ENCODE results near the gene DNAH6.

The DNAH6 gene

DNA sequence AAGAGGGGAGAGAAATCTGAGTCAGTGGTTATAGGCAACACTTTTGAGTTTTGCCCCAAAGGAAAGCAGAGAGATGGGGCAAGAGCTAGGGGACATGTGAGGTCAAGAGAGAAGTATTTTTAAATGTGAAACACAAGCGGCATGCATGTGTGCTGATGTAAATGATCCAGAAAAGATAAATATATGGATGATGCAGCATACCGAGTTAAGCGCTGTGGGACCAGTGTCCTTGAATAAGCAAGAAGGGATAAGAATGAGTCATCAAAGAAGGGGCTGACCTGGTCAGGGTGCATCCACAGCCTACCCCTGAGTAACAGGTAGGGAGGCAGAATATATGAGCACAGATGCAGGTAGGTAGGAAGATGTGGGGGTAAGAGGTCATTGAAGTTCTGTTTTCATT lies 183.7 kb downstream of the DNAH6 start:
- no peak for DNase-seq (ENCODE audit: low spot score)

DNA sequence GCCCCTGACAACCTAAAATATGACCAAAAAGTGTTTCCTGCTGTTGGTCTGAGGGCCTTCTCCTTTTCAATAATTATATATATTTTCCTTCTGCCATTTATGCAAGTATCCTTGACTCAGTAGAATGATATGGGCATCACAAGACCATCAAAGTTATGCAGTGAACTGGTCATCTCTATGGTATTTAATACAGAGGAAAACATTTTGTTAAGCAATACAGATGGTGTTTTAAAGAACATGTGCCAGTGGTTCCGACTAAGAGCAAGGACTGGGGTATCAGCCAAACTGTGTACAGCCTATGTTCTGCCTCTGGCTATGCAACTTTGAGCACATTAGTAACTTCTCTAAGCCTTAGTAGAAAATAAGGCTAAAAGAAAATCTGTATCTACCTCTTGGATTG lies 185.6 kb downstream of the DNAH6 start:
- no peak for DNase-seq (ENCODE audit: low spot score)

DNA sequence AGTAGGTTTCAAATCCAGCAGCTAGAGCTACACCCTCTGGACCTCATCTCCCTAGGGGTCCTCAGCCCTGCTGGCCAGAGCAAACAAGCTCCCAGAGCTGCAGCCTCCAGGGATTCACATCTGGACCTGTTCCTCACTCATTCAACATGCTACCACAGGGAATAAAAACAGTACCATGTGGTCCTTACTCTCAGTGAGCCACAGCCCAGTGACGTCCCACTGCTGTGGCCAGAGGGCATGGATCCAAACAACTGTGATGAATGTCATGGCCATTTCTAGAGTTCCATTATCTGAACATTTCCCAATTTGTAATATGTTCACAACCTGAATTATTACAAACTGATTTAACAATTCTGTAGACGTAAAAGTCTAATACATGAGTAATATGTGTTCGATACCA lies 186.6 kb downstream of the DNAH6 start:
- no peak for DNase-seq (ENCODE audit: low spot score)

DNA sequence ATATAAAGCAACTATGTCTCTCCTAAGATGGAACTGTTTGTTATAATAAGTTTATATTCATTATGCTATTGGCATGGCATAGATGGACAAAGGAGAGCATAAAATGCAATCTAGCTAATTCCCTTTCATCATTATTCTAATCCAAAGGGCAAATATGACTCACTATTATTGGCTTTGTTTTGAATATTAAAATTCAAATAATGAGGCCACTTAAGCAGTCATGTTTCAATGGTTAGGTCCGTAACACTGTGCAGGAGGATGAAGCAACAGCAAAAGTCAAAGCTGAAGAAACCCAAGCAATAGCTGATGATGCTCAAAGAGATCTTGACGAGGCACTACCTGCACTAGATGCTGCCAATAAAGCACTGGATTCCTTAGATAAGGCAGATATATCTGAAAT lies 187.5 kb downstream of the DNAH6 start:
- no peak for DNase-seq (ENCODE audit: low spot score)

DNA sequence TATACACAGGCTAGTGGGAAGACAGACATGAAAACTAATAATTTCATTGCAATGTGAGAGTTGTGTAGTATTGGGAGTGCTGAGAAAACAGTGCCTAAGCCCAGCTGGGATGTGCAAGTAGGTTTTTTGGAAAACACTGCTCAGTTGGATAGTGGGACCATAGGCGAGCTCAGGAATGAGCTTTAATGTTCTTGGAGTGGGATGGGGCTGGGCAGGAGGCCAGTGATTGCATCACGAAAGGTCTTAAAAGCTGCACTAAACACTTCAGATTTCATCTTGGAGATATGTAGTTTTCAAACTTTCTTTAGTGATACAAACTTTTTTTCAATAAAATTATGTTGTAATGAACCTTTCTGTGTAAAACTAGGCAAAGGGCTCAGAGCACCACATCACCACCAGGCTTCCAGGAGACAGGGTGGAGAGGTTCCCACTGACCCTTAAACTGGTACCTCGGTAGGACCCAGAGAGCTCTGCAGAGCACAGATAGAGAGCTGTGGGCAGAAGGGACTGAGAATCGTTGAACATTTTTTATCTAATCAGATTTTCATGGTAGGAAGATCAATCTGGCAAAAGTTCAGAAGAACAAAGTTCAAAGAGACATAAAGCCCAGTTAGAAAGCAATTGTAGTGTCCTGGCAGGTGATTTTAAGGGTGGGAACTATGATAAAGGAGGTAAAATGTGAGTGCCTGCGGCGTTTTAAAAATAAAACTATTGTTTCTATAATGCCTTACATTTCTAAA lies 188.4 kb downstream of the DNAH6 start:
- no peak for DNase-seq (ENCODE audit: low spot score)

DNA sequence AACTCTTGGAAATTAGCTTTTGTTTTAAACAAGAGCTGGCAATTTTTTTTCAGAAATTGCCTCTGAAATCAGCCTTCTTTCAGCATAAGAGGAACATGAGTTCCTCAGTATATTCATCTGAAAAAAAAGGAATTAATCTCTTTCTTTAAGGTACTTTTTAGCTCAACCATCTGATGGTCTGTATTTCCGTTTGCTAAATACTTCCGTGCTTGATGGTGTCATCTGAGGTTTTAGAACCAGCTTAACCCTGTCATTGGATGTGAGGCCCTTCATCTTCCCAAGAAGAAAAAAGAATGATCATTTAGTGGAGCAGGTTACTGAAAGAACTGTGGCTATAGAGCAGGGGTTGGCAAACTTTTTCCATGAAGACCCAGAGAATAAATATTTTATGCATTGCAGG lies 189.6 kb downstream of the DNAH6 start:
- DNase-seq (ENCODE audit: low spot score), result no peak

DNA sequence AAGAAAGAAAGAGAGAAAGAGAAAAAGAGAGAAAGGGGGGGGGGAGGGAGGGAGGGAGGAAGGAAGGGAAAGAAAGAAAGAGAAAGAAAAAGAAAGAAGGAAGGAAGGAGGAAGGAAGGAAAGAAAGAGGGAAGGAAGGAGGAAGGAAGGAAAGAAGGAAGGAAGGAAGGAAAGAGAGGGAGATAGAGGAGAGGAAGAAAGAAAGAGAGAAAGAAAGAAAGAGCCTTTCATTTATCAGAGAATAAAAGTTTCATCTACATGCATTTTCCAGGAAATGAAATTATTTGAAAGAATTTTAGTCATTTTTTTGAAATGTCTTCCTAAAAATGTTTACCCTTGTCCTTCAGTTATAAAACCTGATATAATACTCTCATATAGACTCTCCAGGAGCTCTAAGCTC lies 192.1 kb downstream of the DNAH6 start:
- DNase-seq (ENCODE audit: low spot score), result no peak

DNA sequence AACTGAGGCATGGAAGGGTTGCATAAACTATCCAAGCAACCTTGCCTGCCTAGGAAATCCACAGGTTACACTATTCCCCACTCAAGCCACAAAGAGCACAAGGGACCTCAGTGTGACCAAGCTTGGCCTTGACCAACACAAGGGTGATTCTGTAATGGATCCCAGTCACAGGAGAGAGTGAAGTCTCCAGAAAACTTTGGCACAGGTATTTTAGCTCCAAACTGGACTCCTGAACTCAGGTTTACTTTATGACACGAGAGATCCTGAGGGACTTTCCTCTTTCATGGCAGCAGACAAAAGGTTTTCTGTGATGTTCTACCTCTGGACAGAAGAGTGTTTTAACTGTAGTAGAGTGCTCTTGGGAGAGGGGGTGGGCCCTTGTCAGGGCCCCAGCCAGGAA lies 195.4 kb downstream of the DNAH6 start:
- no peak for DNase-seq (ENCODE audit: low spot score)

DNA sequence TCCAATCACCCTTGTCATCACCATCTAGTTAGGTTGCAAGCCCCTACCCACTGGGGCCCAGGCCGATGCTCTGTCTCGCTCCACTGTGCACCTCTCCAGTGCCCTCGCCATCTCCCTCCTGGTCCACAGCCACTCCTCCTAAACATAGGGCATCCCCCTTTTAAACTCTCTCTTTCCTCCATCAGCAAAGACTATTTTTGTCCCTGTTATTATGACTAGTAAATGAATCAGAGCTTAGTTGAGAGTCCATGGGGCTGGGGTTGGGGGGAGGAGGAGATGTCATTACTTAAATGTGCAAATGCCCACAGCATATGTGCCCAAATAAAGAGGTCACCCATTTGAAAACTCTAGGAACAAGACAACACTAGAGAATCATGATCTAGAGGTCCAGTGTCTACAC lies 197.1 kb downstream of the DNAH6 start:
- DNase-seq (ENCODE audit: low spot score), result no peak

DNA sequence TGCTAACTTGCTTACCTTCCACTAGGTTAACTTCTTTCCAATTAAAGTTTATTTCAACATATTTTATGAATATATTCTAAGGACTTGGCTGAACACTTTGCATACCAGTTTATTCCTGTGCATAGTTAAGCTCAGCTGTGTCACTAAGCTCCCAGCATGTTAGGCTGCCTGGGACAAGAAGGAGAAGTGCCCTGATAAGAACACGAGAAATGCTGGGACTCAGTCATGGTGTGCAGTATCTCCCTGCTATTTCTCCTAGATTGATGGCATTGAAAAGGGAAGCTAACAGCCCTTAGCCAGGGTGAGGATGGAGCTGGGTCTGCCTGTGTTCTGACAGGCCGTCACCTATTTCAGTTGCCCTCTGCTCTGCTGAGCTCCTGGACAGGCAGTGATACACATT lies 200.3 kb downstream of the DNAH6 start:
- DNase-seq (ENCODE audit: low spot score), result no peak

DNA sequence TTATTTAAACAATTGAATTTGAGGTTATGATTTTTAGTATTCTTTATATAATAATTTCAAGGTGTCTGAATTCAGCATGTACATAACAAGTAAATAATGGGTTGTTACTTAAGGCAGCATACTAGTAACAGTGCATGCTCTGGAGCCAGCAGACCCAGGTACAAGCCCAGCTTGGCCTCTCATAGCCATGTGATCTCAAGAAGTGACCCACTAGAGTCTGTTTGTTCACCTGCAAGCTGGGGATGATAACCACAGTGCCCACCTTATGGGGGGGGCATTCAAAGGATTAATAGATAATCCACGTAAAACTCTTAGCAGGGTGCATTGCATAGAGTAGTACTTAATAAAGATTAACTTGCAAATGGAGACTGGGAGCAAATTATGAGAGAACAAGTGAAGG lies 201.0 kb downstream of the DNAH6 start:
- no peak for DNase-seq (ENCODE audit: low spot score)

DNA sequence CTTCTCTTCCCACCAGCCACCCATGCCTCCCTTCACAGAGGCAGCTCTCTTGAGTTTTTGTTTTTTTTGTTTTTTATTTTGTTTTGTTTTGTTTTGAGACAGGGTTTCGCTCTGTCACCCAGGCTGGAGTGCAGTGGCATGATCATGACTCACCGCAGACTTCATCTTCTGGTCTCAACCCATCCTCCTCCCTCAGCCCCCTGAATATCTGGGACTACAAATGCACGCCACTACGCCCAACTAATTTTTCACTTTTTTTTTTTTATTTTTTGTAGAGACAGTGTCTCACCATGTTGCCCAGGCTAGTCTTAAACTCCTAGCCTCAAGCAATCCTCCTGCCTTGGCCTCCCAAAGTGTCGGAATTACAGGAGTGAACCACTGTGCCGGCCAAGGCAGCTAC lies 203.1 kb downstream of the DNAH6 start:
- DNase-seq (ENCODE audit: low spot score), result no peak

DNA sequence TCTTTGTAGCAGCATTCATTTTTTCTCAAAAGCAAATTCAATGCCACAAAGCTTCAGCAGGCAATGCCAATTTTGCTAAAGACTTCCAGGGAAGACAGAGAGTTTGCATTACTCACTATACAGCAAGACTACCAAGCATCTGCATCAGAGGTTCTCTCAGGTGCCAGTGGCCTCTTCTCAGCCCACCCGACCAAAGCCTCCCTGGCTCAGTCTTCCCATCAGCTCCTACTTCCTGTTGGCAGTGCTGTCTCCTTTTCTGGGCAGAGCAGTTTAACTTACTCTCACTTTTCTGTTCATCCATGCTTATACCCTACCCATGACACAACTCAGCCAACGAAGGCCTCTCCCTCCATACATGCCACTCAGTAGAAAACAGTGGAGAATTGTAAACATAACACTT lies 207.5 kb downstream of the DNAH6 start:
- DNase-seq (ENCODE audit: low spot score), result no peak

DNA sequence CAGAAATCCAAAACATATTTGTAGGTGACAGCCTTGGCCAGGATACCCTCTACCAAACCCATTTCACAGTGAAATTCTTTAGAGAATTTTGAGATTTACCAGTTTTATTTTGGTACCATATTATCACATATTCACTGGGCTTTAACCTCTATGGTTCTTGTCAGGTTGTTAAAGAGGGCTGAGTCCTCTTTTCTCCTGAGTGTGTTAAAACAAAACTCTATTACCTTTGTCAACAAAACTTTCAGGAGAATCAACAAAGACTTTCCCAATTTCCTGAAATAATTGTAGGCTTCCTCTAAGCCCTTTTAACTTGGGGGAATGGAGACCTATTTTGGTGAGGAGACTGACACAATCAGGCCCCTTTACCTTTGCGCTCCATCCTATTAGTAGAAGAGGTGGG lies 209.4 kb downstream of the DNAH6 start:
- no peak for DNase-seq (ENCODE audit: low spot score)

DNA sequence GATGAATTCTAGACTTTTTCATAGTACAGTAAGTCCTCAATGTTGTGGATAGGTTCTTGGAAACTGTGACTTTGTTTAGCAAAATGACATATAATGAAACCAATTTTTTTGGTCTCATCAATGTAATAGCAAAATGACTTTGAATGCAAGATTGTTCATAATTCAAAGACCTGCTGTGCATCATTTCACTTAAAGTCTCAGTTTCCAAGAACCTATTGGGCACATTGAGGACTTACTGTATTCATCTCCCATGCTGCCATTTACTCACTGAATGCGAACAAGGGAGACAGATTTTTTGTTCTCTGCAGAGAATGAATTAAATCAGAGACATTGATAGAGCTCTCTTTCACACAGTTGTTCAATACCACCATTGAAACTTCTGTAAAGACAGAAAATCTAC lies 211.0 kb downstream of the DNAH6 start:
- DNase-seq (ENCODE audit: low spot score), result no peak

DNA sequence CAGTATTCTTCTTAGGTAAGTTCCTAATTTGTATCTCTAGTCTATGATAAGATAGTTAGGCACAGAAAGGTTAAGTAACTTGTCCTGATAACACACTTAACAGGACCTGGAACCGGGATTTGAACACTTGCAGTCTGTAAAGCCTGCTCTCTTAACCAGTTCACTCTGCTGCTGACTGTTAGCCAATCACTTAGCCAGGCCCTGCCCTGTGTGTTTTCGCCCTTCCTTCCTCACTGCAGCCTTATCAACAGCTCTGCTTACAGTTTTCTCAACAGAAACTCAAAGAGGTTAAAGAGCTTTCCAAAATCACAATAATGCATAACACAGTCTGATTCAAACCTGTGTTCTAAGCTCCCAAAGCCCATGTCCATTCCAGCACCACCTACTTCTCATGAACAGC lies 212.9 kb downstream of the DNAH6 start:
- no peak for DNase-seq (ENCODE audit: low spot score)

DNA sequence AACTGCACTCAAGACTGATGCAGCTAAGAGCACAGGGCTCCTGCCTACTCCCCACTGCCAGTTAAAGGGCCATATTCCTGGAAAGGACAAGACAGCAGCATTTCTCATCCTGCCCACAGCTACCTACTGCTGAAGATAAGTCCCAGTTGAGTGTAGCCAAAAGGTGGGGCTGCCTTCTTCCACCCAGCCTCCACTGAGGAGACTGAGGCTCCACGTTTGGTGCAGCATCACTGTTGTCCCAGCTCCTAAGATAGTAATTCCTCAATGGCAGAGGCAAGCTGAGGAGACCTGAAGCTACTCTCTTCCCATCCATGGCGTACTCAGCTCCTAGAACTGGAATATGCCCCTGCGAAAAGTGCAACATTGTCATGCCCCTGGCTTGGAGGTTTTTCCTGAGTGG lies 214.9 kb downstream of the DNAH6 start:
- no peak for DNase-seq (ENCODE audit: low spot score)

DNA sequence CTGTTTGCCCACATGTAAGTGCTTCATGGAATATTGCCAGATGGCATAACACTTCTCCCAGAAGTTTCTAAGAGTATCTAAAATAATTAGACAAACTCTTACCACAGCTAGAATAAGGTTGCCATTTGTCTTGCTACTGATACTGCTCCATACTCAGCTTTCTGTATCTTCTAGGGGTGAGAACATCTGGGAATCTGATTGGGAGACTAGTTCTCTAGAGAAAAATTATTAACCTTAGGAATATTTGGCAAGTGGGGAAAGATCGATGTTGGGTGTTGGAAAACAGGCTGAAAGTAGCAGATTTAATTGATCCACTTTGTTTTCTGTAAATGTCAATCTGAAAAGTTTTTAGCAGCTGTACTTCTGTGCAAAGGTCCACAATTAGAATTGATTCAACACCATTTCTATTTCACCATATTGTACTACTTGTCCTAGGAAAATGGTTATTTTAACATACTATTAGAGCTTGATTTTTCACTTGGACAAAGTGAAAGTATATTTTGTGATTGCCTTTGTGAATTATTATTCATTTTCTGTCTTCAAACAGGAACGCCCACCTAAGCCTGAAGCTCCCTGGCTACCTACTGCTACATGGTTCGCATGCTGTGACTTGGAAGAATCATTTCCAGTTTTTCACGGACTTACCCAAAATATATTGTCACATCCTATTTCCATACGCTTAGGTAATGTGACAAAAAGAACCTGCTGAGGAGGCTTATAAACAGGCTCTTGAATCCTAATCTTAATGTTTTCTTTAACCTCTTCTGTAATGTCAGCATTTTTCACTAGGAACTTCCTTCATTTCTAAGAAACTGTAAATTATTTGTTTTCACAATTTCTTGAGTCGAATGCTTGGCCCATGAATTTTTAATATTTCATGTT lies 216.8 kb downstream of the DNAH6 start:
- DNase-seq (ENCODE audit: low spot score), result no peak

DNA sequence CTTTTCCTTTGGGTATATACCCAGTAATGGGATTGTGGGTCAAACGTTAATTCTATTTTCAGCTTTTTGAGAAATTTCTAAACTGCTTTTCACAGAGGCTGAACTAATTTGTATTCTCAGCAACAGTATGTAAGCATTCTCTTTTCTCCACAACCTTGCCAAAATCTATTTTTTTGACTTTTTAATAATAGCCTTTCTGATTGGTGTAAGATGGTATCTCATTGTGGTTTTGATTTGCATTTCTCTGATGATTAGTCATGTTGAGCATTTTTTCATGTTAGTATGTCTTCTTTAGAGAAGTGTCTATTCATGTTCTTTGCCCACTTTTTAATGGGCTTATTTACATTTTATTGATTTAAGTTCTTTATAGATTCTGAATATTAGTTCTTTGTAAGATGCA lies 219.1 kb downstream of the DNAH6 start:
- DNase-seq (ENCODE audit: low spot score), result no peak

DNA sequence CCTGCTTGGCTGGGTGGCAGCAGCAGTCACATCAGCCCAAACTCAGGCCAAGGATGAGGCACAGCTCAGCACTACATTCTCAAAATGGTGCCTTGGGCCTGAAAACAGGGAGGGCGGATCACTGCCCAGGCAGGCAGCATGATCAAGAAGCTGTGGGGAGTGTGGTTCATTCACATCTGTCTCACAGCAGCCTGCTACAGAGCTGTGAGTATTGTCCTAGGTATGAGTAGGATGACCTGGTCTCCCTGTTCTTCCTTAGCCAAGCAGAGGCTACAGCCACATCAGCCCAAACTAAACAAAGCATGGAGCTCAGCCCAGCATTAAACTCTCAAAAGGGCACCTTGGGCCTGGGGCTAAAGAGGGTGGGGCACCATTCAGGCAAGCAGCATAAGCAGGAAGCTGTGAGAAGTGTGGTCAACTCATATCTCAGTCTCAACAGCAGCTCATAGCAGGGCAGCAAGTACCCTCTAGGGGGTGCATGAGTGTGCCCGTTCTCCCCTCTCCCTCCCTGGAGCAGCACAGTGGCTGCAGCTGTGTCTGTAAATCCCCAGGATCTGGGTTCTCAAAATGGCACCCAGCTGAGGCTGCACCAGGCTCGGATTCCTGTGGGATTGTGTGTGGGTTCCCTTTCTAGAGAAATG lies 225.0 kb downstream of the DNAH6 start:
- DNase-seq (ENCODE audit: low spot score), result no peak

DNA sequence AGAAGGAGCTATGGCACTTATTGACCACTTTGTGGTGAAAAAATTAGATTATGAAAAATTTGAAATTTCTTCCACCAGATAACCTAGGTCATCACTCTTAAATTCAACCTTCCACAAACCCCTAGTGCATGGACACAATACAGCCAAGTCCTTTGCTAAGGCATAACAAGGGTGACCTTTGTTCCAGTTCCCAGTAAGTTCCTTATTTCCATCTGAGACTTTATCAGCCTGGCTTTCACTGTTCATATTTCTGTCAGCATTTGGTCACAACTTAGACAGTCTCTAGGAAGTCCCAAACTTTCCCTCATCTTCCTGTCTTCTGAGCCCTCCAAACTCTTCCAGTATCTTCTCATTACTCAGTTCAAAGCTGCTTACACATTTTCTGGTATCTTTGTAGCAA lies 232.0 kb downstream of the DNAH6 start:
- DNase-seq (ENCODE audit: low spot score), result no peak

DNA sequence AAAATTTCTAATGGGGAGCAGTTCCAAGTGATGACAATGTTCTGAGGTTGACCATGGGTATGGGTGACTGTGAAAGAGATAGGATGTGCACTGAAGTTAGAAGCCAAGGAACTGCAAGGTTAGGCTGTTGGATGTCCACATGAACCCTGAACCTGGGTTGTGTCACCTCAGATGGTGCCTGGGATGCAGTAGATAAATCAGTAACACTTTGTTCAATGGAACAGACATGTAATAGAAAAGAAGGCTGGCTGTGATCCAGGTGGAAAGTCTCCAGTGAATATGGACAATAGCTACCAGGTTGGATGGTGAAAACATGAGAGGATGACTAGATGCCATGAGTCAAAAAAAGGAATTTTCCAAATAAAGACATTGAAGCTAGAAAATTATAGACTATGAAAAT lies 233.1 kb downstream of the DNAH6 start:
- no peak for DNase-seq (ENCODE audit: low spot score)

DNA sequence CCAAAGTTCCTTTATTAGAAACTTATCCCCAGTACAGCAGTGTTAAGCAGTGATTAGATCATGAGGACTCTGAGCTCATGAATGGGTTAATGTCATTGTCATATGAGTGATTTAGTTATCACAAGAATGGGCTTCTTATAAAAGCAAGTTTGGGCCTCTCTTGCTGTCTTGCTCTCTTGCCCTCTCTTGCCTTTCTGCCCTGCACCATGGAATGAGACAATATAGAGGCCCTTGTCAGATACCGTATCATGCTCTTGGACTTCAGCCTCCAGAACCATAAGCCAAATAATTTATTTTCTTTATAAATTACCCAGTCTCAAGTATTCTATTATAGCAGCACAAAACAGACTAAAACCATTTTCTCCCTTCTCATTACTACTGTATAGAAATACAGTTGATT lies 238.8 kb downstream of the DNAH6 start:
- DNase-seq (ENCODE audit: low spot score), result no peak

All from hematopoietic multipotent progenitor cell treated with erythropoietin and hydrocortisone succinate and interleukin-3 and kit ligand, for 15 days (in vitro differentiated cells).